Activated CD4-positive, alpha-beta T cell treated with anti-CD3 and anti-CD28 coated beads, Interleukin-2, amount 10 ng/mL, durations not matched to agents 24 days and 14 days (primary cell): Measurements from ENCODE around the gene PKHD1. TPM values are rescaled to one million over a fixed set of nuclear protein-coding genes. Genes with fewer than 3 reads are reported as not detected.
"Not testable (repeated sequence)": the region's sequence is repeated elsewhere in the genome, so short reads cannot be mapped to it uniquely, and the experiment has no call there.

Experiments
- DNase-seq: peaks from one replicate; pipeline ENCODE4 v3.0.0; 2022
- H3K27ac Mint-ChIP-seq: one replicate; pipeline ENCODE4 v1.8.0; 2022; ENCODE audit warnings: mild to moderate bottlenecking, mixed read lengths
- H3K27me3 Mint-ChIP-seq: one replicate; pipeline ENCODE4 v1.8.0; 2022; ENCODE audit warnings: mixed read lengths
- H3K36me3 Mint-ChIP-seq: one replicate; pipeline ENCODE4 v1.8.0; 2022; ENCODE audit warnings: low read depth, mild to moderate bottlenecking, mixed read lengths
- H3K4me1 Mint-ChIP-seq: one replicate; pipeline ENCODE4 v1.8.0; 2021; ENCODE audit warnings: mixed read lengths
- H3K4me3 Mint-ChIP-seq: one replicate; pipeline ENCODE4 v1.8.0; 2022; ENCODE audit warnings: mild to moderate bottlenecking, moderate library complexity, mixed read lengths
- H3K9me3 Mint-ChIP-seq: one replicate; pipeline ENCODE4 v1.8.0; 2021; ENCODE audit warnings: mixed read lengths
- intact Hi-C: fragments of 100-400 bp; cut with micrococcal nuclease; formaldehyde crosslinking; loops from one replicate; pipeline ENCODE4 v1.15.1; 2023
- total RNA-seq: library from RNA; stranded (reverse); gene quantifications from 2 replicates; pipeline ENCODE4 v1.2.3, GENCODE V29; 2022

PKHD1 gene
- total RNA-seq, 1 donor from 2014 or later, result not detected

DNA sequence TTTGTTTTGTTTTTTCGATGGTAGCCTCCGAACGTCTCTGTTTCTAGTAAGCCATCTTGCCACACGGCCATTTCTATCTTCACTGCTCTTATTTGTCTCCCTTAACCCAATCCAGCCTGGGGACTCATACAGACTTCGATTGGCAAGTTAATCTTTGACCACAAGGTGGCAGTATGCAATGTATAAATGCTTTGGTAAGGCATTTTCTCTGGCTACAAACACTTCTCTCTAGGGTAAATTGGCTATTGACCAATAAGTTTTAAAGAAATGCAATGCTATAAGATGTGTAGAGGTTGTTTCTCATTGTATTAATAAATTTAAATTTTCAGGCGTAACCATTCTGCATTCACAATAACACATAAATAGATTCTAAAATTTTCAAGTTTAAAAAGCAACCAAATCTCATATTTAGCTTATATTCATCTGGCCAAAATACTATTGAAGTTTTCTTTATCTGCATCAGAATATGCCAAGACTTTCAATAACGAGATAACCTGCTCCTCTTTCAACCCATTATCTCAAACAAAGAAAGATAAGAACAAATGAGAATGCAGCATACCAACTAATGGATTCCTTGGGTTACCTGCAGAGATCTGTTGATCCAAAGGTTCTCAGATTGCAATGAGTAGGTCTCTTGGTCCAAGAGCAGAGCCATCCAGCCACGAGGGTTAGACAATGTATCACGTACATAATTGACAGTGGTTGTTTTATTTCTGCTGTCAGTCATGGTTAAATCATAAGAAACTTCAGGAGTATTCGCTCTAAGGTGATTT is 231.9 kb downstream of the PKHD1 start:
- peak; percentile 77 for DNase-seq
- no peaks in the 10 kb centered on the region for H3K27me3 Mint-ChIP-seq
- H3K27ac Mint-ChIP-seq, result no peak overlapping the region
- no peaks in the 10 kb centered on the region for H3K9me3 Mint-ChIP-seq
- H3K36me3 Mint-ChIP-seq, result no peaks in the 10 kb centered on the region
- H3K4me1 Mint-ChIP-seq, result no peaks in the 10 kb centered on the region
- intact Hi-C loops, result loop anchor here (1.0 to 10.0 kb wide), 4 partner anchors 99 to 1041 kb away; partner anchors contain the start of gene TFAP2B
- H3K4me3 Mint-ChIP-seq, result no peak overlapping the region

DNA sequence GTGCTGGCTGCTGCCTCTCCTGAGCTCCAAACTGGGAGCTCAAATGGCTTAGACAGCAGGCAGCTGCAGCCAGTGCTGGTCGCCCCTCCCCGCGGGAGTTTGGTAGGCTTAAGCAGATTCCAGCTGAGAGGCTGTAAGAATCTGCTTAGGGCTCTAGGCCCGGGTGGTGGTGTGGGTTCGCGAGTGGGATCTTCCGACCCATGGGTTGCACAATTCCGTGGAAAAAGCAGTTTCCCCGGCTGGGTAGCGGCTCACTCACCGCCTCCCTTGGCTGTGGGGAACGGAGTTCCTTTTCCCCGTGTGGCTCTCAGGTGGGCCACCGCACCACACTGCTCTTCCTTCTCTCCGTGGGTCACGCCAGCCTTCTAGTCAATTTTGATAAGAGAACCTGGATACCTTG is 232.5 kb downstream of the PKHD1 start:
- Mint-ChIP-seq H3K4me3 (no peak overlapping the region), H3K27ac (no peak overlapping the region), H3K27me3 (no peaks in the 10 kb centered on the region), H3K36me3 (no peaks in the 10 kb centered on the region), H3K9me3 (no peaks in the 10 kb centered on the region), H3K4me1 (no peaks in the 10 kb centered on the region)
- intact Hi-C loops, result loop anchor here (1.0 to 10.0 kb wide), 4 partner anchors 100 to 1040 kb away; partner anchors contain the start of gene TFAP2B
- DNase-seq, result no peak

DNA sequence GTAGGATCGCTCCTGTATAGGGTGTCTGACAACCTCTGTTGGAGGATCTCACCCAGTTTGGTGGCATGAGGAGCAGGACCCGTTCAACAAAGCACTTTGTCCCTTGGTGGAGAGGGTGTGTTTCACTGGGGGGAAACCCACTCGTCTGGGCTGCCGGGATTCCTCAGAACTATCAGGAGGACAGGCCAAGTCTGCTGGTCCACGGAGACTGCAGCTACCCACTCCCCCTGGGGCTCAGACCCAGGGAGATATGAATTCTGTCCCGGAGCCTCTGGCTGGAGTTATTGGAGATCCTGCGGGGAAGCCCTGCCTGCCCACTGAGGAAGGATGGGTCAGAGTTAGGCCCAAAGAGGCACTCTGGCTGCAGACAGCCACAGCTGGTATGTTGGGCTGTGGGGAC is 233.1 kb downstream of the PKHD1 start:
- intact Hi-C loops, result loop anchor here (10.0 kb wide), 3 partner anchors 100 to 1040 kb away; partner anchors contain the start of gene TFAP2B
- no peaks in the 10 kb centered on the region for H3K9me3 Mint-ChIP-seq
- no peaks in the 10 kb centered on the region for H3K27me3 Mint-ChIP-seq
- DNase-seq, result no peak
- no peaks in the 10 kb centered on the region for H3K4me1 Mint-ChIP-seq
- H3K27ac Mint-ChIP-seq, result no peak overlapping the region
- no peaks in the 10 kb centered on the region for H3K36me3 Mint-ChIP-seq
- no peak overlapping the region for H3K4me3 Mint-ChIP-seq

DNA sequence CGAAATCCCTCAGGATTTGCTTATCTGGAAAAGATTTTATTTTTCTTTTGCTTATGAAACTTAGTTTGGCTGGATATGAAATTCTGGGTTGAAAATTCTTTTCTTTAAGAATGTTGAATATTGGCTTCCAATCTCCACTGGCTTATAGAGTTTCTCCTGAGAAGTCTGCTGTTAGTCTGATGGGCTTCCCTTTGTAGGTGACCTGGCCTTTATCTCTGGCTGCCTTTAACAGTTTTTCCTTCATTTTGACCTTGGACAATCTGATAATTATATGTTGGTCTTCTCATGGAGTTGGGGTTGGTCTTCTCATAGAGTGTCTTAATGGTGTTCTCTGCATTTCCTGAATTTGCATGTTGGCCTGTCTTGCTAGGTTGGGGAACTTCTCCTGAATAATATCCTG is 234.3 kb downstream of the PKHD1 start:
- H3K36me3 Mint-ChIP-seq, H3K27ac Mint-ChIP-seq, H3K9me3 Mint-ChIP-seq, H3K27me3 Mint-ChIP-seq, H3K4me1 Mint-ChIP-seq, H3K4me3 Mint-ChIP-seq, DNase-seq: not testable (repeated sequence)
- intact Hi-C loops, result loop anchor here (10.0 kb wide), 3 partner anchors 102 to 1038 kb away; partner anchors contain the start of gene TFAP2B

DNA sequence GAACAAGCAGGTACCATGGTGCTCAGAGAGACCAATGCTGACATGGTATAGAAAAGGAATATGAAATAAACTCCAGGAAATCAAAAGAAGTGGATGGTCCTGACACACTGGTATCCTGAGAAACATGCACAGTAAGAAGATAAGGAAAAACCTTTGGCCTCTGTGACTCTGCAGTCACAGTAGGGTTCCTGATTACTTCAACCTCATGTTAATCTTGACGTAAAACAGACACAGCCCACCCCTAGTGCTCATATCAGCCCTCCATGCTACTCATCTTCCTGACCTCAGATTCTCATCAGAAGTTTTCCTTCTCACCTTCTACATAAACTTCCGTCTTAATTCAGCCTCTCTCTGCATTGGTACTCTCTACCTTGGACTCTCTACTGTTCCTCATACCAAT is 240.9 kb downstream of the PKHD1 start:
- no peak overlapping the region for H3K27ac Mint-ChIP-seq
- no peaks in the 10 kb centered on the region for H3K4me1 Mint-ChIP-seq
- H3K4me3 Mint-ChIP-seq, result no peak overlapping the region
- no peaks in the 10 kb centered on the region for H3K9me3 Mint-ChIP-seq
- H3K36me3 Mint-ChIP-seq, result no peaks in the 10 kb centered on the region
- DNase-seq, result no peak
- H3K27me3 Mint-ChIP-seq, result no peaks in the 10 kb centered on the region
- intact Hi-C loops, result no loop called here

DNA sequence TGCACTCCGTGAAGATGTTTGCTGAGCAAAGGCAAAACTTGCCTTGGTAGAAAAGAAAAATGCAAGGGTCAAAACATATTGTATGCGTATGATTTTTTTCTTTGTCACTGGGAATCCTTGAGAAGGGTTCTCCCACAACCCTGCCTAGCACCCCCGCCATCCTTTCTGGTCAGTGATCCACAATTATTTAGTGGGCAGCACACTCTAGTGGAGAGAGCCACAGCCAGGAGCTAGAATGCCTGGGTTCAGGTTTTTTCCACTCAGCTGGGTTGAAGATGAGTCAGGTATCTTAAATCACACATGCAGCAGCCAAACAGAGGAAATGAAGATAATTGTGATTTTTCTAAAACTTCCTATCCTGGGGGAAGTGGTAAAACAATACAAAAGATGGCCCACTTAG is 243.1 kb downstream of the PKHD1 start:
- Mint-ChIP-seq H3K27ac (no peak overlapping the region), H3K4me1 (no peaks in the 10 kb centered on the region), H3K36me3 (no peaks in the 10 kb centered on the region), H3K4me3 (no peak overlapping the region), H3K9me3 (no peaks in the 10 kb centered on the region), H3K27me3 (no peaks in the 10 kb centered on the region)
- DNase-seq, result no peak
- intact Hi-C loops, result no loop called here

DNA sequence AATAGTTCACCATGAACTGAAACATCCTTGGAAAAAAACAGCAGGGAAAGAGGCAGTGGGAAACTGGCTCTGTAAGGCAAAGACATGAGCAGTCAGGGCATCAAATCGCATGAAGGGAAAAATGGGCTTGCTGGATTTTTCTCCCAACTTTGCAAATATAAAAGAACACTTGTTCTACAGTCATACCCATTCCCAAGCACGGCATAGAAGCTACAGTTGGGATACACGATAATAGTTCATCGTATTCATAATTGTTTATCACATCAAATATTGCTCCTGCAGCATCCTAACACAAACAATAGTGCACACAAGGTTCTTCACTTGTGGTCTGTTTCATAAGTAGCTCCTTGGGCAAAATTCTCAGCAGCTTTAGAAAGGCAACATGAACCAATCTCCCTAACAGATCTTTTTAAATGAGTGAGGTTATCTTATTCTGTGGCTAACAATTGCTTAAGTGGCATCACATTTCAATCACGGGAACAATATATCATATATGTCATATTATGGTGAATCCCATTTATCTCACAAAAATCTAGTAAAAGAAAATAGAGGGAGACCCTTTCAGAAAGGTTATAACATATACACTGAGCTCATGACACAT is 243.9 kb downstream of the PKHD1 start:
- H3K36me3 Mint-ChIP-seq, result no peaks in the 10 kb centered on the region
- H3K4me1 Mint-ChIP-seq, result no peaks in the 10 kb centered on the region
- H3K27ac Mint-ChIP-seq, result no peak overlapping the region
- no peaks in the 10 kb centered on the region for H3K27me3 Mint-ChIP-seq
- no peak overlapping the region for H3K4me3 Mint-ChIP-seq
- H3K9me3 Mint-ChIP-seq, result no peaks in the 10 kb centered on the region
- DNase-seq, result no peak
- intact Hi-C loops, result no loop called here

DNA sequence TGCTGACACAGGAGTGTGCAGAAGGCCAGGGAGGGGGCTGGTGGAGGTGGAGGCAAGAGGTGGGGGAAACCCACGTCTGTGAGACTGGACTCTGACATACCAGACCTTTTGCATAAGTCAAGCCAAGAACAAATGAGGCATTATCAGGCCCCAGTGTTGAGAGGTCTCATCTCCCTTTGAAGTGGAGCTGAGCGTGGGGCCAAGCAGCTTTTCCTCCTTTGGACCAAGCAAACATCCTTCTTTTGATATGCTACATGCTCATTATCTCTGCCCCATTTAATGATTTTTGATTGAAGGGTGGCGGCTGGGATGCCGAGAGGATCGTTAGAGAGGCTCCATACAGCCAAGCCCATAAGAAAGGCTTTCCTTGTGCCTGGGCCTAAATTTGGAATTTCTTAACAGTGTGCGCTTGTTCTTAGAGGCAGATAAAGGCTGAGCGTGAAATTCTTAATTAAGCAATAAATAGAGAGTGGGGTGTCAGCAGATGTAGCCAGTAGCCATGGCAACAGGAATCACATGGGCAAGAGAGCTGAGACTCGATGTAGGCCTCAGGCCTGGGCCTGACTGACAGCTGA is 244.5 kb downstream of the PKHD1 start:
- Mint-ChIP-seq H3K36me3 (no peaks in the 10 kb centered on the region), H3K27ac (no peak overlapping the region), H3K4me1 (no peaks in the 10 kb centered on the region), H3K9me3 (no peaks in the 10 kb centered on the region), H3K27me3 (no peaks in the 10 kb centered on the region), H3K4me3 (no peak overlapping the region)
- intact Hi-C loops, result no loop called here
- no peak for DNase-seq

DNA sequence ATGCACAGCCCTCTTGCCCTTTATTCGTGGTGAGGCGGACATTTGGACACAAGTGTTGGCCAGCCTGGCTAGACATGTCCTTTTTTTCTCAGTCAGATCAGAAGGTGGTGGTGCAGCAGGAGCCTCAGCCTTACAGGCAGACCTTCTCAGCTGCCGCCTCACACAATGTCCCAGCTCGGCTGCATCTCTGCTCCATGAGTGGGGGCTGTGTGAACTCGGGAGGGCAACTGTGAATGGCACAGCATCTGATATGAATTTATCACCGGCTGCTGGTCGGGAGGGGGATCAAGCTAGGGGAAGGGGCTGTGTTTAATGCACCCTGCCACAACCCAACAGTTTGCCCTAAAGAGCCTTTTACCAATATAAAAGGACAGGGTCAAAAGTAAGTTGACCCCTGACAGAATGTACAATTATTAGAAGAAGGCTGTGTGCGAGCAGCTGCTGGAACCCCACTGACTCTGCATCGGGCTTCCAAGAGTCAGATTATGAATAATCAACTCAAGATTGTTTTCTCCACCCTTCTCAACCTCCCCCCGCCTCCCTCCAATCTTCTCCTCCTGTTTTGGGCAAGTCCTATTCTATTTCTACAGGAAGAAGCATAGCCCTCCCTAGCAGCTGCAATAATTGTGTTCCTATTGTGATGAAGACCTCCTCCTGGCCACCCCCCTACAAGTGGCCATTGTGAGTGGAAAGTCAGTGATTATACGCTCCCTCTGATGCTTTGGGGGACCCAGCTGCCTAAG is 245.2 kb downstream of the PKHD1 start:
- no peak overlapping the region for H3K4me3 Mint-ChIP-seq
- no peaks in the 10 kb centered on the region for H3K4me1 Mint-ChIP-seq
- H3K27me3 Mint-ChIP-seq, result no peaks in the 10 kb centered on the region
- no peaks in the 10 kb centered on the region for H3K36me3 Mint-ChIP-seq
- no peaks in the 10 kb centered on the region for H3K9me3 Mint-ChIP-seq
- no peak overlapping the region for H3K27ac Mint-ChIP-seq
- intact Hi-C loops, result no loop called here
- no peak for DNase-seq

DNA sequence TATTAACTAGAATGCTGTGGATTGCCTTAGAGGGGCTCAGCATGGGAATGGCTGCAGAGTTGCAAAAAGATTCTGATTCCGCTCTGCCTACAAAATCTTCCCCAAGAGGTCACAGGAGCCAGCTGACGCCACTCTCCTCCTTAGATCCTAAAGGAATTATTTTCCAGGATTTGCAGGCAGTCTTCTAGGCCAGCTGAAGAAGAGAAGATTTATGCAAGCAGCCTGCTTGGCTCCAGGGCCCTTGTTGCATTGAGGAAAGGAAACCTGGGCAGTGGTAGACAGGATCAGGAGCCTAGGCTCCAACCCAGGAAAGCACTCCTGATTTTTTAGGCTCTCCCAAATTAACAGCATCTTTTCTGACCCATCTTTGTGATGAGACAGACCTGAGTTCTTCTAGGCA is 245.8 kb downstream of the PKHD1 start:
- intact Hi-C loops, result no loop called here
- Mint-ChIP-seq H3K4me1 (no peaks in the 10 kb centered on the region), H3K9me3 (no peaks in the 10 kb centered on the region), H3K36me3 (no peaks in the 10 kb centered on the region), H3K27me3 (no peaks in the 10 kb centered on the region), H3K4me3 (no peak overlapping the region), H3K27ac (no peak overlapping the region)
- DNase-seq, result no peak

DNA sequence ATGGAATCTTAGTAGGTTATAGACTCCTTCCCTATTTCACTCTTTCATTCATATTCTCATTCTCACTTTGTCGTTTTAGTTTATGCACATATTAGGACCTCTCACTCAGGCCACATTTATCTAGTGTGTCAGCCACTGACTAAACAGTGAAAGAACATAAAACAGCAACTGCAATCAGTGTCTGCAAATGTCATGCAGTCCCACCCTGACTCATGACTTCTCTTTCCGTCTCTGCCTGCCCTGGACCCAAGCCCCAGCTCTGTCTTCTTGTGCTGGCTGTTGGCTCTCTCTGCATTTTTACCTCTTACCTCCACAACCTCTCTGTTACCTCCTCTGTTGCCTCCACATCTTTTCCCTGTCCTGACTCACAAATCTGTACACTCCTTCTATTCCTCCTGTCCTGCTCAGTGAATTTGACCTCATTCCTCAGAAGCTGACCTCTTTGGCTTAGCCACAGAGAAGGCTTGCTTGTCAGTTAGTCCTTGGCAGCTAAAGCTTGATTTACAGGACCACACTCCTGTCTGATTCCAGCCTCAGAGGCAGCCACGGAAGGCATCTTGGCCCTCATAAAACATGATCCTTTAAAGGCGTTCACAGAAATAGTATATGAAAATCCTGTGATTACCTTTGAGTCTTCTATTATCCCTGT is 247.6 kb downstream of the PKHD1 start:
- Mint-ChIP-seq H3K36me3 (no peaks in the 10 kb centered on the region), H3K4me1 (no peaks in the 10 kb centered on the region)

DNA sequence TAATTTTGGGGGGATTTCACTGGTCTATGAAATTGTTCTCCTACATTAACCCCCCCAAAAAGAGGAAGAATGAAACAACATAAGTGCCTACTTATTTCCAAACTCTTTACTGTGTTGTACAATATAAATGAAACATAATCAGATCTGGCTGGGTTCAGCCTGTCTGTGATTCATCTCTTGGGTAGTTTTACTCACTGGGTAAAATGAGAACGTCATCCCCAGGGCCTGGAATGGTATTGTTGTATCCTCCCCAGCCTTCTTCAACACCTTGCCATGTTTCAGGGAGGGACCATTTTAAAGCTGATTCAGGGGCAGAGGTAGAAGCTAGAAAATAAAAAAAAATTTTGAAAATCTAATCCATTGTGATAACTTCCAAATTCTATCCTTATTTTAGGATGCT is 256.7 kb downstream of the PKHD1 start:
- Mint-ChIP-seq H3K27me3 (no peaks in the 10 kb centered on the region), H3K4me3 (no peak overlapping the region), H3K27ac (no peak overlapping the region), H3K4me1 (no peaks in the 10 kb centered on the region), H3K36me3 (no peaks in the 10 kb centered on the region), H3K9me3 (no peaks in the 10 kb centered on the region)
- intact Hi-C loops, result no loop called here
- no peak for DNase-seq

More for the DNA sequence above, 247.6 kb downstream of the PKHD1 start:
- intact Hi-C loops, result no loop called here
- H3K27me3 Mint-ChIP-seq, result no peaks in the 10 kb centered on the region
- H3K9me3 Mint-ChIP-seq, result no peaks in the 10 kb centered on the region
- no peak overlapping the region for H3K4me3 Mint-ChIP-seq
- no peak for DNase-seq
- H3K27ac Mint-ChIP-seq, result no peak overlapping the region

DNA sequence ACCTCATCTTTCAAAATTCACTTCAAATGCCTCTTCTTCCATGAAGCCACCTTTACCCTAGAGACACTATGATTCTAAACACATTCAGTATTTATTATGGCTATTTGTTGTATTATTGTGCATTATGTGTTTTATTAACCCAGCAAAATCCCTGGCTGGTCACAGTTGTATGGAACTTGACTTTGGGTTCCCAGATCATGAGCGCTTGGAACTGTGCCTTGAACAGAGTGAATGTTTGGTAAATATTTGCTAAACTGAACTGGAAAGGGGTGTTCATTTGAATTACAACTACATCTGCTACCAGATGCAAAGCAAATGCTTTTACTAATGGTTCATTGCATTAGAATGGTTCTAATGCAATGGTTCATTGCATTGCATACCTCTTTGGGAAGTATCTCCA is 259.8 kb downstream of the PKHD1 start:
- intact Hi-C loops, result no loop called here
- no peak for DNase-seq
- H3K9me3 Mint-ChIP-seq, result no peaks in the 10 kb centered on the region
- H3K36me3 Mint-ChIP-seq, result no peaks in the 10 kb centered on the region
- no peak overlapping the region for H3K27ac Mint-ChIP-seq
- H3K4me3 Mint-ChIP-seq, result no peak overlapping the region
- H3K27me3 Mint-ChIP-seq, result no peaks in the 10 kb centered on the region
- no peaks in the 10 kb centered on the region for H3K4me1 Mint-ChIP-seq
